Stimulated activated CD8-positive, alpha-beta memory T cell treated with anti-CD3 and anti-CD28 coated beads, Interleukin-7, amount 100 ng/mL, for 48 hours (primary cell): ENCODE results near the gene SLC38A7.
"Not testable (repeated sequence)": the region's sequence is repeated elsewhere in the genome, so short reads cannot be mapped to it uniquely, and the experiment has no call there.

Experiments
- DNase-seq, 2 donors: peaks; one replicate each; pipeline ENCODE4 v3.0.0-alpha.2; 2020; ENCODE audit warnings: low read depth in 1 of 2; ENCODE audit errors: extremely low read depth in 1 of 2

The SLC38A7 gene

DNA sequence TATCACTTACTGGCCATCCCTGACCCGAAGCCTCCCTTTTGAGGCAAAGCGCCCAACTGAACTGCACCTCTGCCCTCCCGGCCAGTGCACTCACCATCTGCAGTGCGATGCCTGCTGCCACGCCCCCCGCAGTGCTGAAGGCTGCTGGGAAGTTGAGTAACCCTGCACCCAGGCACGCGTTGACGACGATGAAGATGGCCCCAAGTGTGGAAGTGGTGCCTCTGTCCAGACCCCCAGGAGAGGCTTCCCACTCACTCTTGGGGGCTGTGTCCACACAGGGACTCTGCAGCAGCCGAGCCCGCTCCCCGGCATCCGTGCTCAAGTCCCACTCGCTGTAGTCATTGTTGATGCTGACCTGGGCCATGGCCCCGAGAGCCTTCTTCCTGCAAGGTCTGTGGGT is 4.8 kb downstream of the SLC38A7 start:
- no peak for DNase-seq

DNA sequence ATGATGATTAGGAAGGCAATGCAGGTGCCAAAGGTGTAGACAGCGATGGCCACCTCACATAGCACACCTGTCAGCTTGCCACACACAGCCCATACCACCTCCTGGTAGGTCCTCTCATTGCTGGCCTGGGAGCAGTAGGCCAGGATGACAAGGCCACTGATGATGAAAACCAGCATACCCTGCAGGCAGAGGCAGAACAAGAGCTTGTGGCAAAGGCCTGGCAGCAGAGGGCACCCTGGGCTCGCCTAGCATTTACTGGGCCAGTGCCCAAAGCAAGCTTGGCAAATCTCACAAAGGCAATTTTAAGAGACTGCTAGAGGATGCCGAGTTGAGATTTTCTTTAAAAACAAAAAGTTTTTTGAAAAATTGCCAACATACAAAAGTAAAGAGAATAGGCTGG is 5.9 kb downstream of the SLC38A7 start:
- DNase-seq, result no peak

DNA sequence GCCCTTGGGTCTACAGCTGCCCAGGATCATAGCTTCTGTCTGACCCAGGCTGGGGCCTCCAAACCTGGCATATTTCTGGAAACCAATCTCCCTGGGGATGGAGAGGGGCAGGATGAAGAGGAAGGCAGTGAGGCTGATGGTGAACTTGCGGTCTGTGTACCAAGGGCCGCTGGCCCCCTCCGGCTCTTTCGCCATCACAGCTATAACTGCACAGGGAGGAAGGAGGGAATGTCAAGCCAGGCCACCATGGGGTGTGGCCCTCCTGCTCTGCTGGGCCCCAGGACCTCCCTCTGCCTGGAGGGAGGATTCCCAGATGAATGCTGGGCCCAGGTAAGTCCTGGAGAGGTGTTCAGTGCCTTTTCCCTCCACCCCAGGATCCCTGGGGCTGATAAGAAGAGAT is 6.3 kb downstream of the SLC38A7 start:
- no peak for DNase-seq

DNA sequence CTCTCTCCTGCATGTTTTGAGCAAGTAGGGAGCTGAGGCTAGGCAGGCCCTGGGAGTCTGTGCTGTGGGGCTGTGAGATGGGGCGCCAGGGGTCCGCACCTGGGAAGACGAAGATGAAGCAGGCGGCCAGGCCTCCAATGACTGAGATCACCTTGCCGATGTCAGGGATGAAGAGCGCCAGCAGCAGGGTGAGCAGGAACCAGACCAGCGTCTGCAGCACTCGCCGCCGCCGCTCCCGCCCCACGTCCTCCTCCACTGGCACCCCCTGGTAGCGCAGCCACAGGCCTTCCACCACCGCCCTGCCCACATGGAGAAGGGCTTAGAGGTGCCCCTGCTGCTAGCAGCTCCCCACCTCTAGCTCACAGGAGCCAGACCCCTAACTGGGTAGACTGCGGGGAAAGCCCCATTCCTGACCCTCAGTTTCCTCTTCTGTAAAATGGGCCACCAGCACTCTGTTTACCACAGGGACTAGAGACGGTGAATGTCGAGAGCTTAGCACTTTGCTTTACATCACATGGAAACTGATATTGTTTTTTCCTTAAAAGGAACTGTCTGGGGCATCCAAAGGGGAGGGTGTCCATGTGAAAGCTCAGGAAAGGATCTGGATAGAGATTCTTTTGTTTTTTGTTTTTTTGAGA is 13.5 kb downstream of the SLC38A7 start:
- DNase-seq, result no peak

DNA sequence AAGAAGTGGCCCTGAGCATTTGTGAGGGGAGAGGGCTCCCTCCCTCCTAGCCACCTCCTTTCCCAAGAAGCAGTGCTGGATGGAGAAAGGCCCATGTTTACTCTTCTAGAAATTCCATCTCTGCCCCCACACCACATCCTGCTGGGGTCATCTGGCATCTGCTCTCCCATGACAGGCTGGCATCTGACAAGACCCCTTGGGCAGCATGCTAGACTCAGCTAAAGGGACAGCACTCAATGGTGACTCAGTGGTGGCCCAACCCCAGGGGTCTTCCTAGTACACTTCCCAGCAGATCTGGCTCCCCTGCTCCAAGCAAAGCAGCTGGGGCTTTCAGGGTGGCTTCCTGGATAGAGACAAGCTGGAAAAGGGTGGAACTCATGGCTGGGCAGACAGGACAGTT is 14.4 kb downstream of the SLC38A7 start:
- DNase-seq, result no peak

DNA sequence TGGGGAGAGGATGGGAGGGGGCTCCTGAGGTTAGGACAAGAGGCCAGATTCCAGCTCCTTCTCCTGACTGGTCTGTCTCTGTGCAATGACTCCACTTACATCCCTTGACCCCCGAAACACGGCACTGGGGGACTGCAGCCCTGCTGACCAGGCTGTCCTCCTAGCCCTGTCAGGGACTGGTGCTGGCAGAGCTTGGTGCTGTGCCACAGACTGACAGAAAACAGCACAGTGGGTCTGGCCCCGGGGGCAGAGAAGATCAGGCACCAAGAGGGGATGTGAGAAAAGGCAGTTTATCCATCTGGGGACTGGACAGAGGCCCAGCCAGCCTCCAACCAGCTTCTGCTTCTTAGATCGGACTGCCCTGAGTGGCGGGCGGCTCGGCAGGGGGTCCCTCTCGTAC is 19.4 kb downstream of the SLC38A7 start:
- DNase-seq, result no peak

DNA sequence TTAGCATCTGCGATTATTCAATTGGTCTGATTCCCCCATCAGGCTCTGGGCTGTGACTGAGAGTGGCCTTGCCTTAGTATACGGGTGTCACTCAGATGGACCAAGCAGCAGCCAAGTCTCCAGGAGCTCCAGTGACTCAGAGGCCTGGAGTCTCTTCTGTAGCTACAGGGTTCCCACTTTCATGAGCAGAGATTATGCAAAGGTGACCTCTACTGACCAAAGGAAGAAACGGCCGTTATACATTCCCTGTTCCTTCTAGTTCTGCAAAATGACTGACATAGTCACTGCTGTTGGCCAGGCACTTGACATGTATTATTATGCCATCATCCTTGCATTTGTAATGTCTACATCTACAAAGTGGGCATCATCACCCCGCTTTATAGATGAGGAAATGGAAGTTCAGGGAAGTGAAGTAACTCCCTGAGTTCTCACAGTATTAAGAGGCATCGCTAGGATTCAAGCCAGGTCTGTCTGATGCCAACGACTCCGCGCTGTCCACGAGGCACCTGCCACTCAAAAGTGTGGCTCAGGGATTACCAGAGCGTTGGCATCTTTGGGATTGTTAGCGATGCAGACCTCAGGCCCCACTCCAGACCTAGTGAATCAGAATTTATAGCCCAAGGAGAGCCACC is 23.3 kb downstream of the SLC38A7 start:
- DNase-seq, result no peak

DNA sequence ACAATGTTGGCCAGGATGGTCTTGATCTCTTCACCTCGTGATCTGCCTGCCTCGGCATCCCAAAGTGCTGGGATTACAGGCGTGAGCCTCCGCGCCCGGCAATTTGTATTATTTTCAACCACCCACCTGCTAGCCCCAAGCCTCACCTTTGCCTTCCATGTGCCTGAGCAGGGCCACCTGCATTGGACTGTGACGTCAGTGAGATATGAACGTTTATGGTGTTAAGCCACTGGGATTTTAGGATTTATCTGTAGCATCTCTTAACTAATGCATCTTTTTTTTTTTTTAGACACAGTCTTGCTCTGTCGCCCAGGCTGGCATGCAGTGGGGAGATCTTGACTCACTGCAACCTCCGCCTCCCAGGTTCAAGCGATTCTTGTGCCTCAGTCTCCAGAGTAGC is 24.7 kb downstream of the SLC38A7 start:
- not testable (repeated sequence) for DNase-seq

DNA sequence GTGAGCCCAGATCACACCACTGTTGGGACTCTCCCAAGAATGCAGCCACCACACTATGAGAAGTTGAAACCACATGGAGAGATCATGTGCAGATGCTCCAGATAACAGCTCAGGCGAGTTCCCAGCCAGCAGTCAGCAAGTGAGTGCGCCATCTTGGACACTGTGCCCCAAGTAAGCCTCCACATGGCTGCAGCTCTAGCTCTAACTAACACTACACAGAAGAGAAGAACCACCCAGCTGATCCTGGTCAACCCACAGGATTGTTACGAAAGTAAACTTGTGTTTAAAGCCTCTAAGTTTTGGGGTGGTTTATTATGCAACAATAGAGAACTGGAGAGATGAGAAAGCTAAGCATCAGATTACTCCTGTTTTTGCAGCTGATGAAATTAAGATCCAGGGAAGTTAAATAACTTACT is 25.8 kb downstream of the SLC38A7 start:
- DNase-seq, result no peak

DNA sequence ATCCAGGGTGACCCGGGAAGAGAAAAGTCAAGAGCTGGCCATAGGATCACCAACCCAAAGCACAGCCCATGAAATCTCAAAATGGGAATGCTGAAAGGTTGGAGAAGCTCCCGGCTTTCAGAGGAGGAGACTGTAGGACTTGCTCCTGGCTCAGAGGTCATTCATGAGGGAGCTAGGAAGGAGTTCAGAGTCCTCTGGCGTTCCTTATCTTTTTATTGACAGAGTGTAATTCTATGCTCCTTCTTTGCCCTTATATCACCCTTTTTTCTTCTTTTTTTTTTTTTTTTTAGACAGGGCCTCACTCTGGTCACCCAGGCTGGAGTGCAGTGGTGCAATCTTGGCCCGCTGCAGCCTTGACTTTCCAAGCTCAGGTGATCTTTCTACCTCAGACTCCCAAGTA is 27.7 kb downstream of the SLC38A7 start:
- DNase-seq, result no peak

DNA sequence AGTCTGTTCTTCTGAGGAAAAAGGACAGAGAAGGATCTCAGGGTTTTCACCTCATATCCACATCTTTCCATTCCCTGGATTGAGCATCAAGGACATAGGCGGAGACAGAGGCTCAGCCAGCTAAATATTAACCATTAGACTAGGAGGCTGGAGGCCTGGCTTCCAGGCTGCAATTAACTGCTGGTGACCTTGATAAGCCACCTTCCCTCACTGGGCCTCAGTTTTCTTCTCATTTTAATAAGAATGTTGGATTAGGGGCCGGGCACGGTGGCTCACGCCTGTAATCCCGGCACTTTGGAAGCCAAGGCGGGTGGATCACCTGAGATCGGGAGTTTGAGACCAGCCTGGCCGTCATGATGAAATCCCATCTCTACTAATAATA is 29.4 kb downstream of the SLC38A7 start:
- no peak for DNase-seq

DNA sequence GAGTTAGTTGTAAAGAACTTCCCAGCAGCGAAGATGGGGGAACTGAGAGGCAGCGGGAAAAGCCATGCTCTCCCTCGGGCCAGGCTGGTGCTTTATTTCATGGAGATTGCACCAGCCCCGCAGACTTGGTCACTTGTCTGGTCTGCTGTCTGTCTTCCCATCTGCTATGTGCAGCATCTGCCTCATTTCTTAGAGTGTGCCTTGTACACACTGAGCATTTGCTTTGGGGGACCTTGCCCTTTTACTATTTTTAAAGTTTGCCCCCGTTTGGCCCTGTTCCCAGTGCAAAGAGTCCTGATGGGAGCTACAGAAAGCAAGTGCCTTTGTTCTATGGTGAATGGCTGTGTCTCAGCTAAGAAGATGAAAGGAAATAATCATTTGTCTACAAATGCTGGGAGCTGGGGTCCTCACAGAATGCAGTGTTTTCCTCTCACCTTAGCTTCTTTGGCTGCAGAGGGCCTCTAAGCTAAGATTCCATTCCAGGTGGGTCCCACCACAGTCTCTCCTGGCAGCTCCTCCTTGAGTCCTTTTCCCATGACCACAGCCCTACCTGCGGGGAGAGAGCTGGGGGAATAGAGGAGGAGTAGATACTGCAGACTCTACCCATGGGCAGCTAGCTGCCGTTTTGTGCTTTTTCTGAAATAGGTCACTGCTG is 29.9 kb downstream of the SLC38A7 start:
- DNase-seq, result no peak

DNA sequence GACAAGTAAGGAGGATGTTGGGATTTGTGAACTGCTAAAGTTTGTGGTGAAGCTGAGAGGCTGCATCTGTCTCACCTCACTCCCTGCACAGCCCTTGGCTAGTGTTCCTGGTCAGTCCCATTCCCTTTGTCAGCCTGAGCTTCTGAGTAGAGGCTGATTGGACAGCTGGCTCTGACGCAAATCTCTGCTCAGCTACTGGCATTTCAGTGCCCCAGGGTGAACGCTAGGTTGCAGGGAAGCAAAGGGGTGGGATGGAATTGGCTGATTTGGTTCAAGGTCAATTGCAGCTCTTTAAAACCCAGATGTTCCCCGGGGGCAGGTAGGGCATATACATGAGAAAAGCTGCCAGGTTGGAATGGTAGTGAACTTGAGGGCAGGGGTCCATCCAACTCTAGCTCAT is 31.8 kb downstream of the SLC38A7 start:
- no peak for DNase-seq

DNA sequence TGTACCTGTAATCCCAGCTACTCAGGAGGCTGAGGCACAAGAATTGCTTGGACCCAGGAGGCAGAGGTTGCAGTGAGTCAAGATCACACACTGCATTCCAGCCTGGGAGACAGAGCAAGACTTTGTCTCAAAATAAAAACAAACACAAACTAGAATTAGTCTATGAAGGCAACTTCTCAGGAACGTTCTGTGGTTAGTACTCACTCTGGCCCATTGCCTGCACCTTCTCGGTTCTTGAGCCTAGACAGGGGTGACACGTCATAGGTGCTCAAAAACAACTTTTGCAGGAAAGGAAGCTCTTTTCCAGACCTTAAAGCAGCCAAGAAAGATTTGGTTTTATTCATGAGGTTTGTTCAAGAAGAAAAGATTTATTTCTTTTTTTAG is 32.6 kb downstream of the SLC38A7 start:
- DNase-seq, result no peak

DNA sequence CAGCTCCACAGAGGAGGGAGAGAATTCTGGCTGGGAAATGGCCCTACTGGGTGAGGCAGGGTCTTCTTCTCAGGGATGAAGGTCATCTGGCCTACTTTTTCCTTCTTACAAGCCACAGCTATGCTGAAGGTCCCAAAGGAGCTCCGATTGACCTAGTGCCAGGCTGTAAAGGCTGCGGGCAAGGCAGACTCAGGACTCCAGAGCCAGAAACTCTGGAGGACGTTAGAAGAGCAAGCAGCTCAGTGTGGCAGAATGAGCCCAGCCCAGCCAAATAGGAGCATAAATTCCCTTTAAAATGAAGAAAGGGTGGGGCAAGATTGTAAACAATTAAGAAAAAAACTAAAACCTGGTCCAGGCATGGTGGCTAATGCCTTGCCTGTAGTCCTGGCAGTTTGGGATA is 34.9 kb downstream of the SLC38A7 start:
- DNase-seq, result no peak

DNA sequence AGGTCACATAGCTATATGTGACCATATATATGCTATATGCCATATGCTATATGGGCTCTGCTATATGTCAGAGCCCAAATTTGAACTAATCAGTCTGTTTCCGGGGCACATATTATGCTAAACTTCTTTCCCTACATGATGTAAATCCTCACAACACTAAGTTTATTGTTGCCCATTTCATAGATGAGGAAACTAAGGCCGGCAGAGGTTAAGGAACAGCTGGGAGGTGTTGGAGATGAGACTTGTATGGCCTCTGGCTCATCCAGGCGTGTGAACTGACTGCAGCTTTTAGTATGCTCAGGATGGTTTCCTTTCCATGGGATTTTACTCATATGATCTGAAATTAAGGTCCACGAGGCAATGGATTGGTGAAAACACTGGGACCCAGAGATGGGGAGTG is 37.5 kb downstream of the SLC38A7 start:
- DNase-seq, result no peak

DNA sequence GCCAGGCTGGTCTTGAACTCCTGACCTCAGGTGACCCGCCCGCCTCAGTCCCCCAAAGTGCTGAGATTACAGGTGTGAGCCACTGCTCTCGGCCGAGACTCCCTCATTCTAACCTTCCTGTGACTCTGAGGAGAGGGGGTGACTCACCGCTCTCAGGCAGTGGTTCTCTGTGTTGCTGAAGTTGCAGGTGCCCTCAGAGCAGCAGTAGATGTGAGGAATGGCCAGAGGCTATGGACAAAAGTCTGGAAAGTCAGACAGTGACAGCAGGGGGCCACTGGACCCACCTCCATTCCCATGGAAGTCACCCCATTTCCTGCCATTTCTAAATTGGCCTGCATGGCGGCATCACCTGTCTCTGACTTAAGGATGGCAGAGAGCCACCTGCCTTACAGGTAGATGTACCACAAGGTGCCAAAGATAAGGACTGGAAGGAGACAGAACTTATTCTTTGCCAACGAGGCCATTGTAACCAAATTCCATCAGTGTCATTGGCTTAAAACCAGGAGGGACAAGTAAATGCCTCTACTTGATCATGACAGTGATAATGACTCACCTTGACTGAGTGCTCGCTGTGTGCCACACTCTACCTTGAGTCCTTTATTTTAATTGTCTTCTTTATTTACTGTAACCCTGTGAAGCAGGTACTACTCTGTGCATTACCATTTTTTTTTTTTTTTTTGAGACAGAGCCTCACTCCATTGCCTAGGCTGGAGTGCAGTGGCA is 39.6 kb downstream of the SLC38A7 start:
- DNase-seq, result no peak

DNA sequence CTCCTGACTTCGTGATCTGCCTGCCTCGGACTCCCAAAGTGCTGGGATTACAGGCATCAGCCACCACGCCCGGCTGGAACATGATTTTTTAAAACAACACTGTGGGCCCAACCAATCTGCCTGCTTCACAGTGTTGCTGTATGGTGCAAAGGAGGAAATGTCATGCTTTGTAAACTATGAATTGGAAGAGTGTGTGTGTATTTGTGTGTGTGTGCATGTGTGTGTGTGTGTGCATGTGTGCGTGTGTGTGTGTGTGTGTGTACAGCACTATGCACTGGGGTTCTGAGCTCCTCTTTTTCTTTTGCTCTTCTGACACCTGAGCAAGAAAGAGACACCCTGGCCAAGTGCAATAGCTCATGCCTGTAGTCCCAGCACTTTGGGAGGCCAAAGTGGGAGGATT is 40.5 kb downstream of the SLC38A7 start:
- DNase-seq, result no peak

DNA sequence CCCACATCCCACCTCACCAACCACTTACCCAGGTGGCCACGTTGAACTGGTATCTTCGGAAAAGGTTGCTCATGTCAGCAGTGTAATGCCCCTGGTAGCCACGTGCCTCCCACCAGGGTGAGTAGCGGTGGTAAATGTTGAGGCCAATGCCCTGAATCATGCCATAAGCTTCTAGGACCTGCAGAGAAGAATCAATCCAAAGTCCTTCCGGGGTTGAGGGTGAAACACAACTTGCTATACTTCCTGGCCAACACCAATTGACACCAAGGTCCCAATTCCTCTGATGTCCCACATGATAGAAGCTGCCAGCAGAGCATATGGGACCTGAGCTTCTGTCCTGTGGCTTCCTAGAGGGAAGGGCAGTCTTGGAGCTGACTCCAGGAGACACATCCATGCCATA is 43.6 kb downstream of the SLC38A7 start:
- no peak for DNase-seq

DNA sequence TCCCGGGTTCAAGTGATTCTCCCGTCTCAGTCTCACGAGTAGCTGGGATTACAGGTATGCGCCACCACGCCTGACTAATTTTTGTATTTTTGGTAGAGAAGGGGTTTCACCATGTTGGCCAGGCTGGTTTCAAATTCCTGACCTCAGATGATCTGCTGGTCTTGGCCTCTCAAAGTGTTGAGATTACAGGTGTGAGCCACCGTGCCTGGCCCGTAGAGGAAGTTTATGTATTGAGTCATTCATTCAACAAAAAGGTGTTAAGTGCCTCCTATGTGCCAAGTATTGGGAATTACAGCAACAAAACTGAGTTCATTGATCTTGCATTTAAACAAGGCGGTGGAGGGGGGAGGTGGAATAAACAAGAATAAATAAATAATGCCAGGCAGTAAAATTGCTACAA is 44.7 kb downstream of the SLC38A7 start:
- no peak for DNase-seq

DNA sequence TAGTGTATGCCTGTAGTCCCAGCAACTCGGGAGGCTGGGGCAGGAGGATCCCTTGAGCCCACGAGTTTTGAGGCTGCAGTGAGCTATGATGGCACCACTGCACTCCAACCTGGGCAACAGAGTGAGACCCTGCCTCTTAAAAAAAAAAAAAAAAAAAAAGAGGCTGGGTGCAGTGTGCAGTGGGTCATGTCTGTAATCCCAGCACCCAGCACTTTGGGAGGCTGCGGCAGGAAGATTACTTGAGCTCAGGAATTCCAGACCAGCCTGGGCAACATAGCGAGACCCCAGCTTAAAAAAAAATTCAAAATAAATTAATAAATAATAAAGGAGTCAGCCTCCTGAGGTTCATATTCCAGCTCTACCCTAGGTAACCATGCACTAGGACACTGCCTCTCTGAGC is 45.3 kb downstream of the SLC38A7 start:
- DNase-seq, result no peak
